Fibroblast of skin of right biceps (primary cell): ENCODE measurements around the gene PDIA5.

ENCODE experiments used
- DNase-seq: peaks from one replicate; pipeline ENCODE4 v3.0.0-alpha.2; 2013

The PDIA5 gene

DNA sequence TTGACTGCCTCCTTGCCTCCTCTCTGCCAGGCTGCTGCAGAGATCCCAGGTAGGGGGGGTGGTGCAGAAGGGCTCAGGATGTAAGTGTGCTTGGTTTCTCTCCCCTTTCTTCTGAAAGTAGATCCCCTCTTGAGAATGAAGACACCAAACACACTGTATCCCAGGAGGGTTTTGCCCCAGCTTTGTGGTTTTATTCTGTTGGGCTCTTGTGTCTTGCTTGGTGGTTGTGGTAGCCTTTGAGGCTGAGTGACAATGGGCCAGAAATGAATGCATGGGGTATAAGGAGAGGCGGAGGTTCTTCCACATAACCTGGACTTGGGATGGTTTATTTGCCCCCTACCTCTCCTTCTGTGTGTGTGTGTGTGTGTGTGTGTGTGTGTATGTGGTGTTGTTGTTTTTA lies 5.7 kb downstream of the PDIA5 start:
- no peak for DNase-seq

DNA sequence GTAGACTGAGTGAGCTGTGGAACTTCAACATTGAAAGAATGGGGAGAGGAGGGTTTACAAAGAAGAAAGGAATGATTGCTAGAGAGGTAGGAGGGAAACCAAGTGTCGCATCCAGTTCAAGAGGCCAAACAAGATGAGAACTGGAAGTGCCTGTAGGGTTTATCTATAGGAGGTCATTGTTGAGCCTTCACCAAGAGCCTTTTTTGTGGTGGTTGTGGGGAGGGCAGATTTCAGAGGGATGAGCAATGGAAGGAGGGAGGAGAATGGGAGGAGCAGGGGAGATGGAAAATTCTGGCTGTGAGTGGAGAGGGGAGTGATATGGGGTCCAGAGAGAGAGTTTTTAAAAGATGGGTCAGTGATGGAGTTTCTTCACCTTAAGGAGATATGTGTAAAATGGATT lies 8.5 kb downstream of the PDIA5 start:
- DNase-seq: peak; percentile 51

DNA sequence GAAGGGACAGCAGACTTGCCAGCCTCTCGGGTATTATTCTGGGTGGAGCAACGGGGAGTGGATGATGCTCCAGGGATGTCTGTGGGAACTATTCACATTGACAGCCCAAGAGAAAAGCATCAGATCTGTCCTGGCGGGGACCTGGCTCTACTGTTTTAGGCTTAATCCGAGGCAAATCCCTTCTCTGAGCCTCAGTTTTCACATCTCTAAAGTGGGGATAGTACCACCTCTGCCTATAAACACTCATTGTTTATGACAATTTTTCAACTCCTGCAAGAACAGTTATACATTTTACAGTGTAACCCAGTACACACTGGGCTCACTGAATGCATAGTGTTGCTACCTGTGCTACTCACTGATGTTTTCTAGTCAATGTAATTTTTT lies 9.3 kb downstream of the PDIA5 start:
- DNase-seq: no peak

DNA sequence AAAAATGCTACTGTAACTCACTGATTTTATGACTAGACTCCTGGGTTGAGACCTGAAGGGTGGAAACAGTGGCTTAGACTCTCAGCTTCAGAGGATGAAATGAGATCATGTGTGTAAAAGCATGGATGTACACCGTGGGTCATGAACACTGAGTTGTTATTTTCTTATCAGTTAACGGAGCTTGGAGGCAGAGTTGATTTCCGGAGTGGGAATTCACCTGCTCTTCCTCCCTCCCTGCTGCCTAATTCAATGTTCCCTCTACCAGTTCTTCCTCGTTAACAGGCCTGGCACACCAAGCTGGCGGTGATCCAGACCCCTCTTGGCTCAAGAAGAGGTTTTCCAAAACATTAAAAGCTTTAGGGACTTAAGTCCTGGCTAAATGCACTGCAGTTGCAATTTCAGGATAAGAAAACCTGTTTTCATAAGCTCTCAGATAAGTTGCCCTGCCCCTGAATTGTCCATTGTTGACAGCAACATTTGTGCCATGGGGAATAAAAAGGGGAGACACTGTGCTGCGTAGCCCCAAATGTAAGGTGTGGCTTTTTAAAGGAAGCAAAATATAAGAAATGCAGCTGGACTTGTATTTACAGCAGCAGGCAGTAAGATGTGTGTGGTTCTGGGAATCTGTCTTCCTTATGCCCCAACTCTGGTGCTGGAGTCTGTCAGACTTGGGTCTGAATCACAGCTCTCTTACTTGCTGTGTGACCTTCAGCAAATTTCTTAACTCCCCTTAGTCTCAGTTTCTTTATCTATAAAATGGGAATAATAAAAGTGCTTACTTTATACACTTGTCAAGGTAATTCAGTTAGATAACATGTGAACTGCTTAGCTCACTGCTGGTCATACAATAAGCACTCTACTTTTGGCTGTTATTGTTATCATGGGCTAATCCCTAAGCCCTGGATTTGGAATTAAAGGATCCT lies 9.9 kb downstream of the PDIA5 start:
- DNase-seq: no peak

DNA sequence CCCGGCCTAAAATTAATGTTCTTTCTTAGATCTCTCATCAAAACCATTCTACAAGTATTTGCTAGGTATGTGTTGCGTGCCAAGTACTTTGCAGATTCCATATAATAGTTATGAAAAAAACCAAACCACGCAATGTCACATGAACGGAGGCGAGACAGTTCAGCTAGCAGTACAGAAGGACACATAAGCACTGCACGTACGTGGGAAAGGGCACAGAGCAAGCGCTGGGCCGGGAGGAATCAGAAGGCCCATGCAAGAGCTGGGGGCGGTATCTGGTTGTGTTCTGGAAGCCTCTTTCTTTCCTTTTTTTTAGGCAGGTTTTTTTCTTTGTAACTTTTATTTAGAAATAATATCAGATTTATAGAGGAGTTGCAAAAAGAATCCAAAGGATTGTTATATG lies 11.3 kb downstream of the PDIA5 start:
- no peak for DNase-seq

DNA sequence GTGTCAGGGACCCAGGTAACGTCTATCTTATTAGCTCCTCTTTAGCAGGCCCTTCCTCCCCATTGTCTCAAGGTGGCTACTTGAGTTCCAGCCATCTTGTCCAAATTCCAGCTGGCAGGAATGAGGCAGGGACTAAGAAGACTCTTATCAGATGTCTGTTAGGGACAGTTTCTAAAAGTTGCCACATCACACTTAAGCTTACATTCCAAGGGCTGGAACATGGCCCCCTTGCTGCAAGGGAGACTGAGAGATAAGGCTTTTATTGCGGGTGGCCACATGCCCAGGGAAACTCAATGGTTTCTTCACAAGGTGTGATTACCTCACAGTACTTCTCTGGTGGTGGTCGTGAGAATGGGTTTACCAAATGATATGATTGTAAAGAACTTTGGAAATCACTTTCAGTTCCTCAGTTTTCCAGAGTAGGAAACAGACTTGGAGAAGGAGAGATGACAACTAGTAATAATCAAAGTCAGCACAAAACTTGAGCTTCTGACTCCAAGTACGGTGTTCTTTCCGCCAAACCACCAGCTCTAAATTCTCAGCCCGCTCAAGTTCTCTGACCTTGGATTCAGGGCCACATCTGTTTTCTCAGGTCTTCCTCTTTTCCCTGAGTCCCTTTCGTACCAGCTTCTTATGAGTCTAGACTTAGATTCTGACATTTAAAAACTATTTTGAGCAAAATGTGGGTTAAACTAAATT lies 14.2 kb downstream of the PDIA5 start:
- no peak for DNase-seq

DNA sequence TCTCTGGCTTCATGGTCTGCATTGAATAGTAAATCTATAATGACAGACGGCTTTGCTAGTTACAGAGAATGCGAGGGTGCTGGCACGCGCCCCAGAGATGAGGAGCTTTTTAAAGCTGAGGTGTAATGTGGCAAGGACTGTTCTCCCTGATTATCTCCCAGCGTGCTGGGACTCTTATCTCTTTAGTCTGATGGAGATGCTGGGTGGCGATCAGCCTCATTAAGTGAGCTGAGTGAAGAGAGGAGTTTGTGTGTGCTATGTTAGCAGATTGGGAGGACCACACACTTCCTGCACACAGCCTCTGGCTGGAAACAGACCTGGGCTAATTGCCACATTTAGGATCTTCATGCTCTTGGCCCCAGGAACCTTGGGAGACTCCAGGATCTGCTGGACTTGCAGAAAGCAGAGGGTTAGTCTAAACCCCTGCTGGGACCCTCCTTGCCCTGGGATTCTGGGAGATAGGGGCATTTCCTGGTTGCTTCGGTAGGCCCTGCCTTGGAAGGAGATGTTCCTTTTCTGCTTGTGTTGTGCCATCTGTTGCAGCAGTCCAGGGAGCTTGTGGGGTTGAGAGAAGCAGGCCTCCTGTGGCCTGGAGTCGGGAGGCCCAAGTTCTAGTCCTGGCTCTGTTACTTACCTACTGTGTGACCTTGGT lies 15.0 kb downstream of the PDIA5 start:
- peak; percentile 38 for DNase-seq

DNA sequence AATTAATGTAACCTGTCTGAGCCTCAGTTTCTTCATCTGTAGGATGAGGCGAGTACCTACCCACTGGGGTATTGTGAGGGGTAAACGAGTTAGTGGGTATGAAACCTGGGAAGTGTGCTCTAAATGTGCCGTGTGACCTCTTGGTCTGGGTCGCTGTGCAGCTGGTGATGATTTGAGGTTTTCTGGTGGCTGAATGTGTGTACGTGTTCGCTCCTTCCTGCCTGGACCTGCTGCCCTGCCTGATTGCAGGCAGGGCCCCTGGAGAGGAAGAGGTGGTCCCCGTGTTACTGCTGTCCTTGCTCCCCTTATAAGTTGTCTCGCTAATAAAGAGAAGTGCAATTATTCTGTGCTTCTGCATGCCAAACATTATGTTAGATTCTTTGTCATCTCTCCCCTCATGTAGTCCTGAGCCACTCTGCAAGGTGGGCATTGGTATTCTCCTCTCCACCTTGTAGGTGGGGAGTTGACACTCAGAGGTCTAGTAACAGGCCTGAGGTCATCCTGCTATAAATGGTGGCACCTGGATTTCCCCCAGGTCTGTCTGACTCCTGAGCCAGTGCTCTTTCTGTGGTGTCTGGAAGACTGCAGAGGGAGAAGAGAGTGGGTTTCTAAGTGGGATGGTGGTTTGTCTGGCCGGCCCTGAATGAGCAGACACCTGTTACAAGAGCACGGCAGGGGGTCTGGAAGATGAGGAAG lies 15.7 kb downstream of the PDIA5 start:
- no peak for DNase-seq

DNA sequence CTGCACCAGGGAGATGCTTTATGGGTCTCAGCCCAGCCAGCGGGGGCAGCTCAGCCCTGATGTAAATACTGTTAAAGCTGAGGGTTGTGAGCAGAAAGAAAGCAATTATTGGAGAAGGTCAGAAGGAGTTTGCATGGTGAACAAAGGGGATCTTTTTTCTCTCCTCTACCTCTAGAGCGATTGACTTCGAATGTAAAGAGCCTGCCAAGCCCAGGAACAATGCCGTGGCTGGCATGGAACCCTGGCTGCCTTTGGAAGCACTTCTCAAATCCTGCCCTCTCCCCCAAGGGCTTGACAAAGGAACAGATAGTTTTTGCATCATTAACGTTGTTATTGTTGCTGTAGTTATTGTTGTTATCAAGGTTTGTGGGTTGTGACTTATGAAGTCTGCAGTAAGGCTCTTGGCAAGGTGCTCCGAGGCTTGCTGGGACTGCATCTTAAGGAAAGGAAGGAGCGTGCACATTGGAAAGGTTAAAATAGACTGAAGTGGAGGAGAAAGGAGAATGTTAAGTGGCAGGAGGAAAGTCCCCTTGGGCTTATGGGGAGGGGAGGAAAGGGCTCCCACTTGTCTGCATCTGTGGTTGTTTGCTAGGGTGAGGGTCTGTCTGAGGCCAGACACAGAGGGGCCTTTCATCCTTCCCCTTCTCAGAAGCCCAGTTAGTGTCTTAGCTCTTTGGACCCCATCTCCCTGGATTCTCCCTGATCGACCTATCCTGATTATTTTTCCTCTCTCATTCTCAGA lies 16.7 kb downstream of the PDIA5 start:
- DNase-seq: no peak

DNA sequence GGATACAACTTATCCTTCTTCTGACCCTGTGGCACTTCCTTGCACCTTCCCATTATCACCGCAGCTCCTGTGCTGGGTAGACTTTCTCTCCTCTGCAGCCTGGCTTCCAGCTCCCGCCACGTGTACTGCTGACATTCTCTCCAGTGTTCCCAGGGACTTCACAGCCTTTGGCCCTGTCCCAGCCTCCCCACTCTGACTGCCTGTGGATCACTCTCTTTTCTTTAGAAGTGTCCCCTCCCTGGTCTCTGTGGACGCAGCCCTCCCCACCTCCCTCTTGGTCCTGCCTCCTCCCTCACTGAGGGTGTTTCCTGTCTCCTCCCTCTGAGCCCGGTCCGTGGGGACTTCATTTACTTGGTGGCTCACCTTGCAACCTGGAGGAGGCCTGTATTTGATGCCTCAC lies 17.4 kb downstream of the PDIA5 start:
- DNase-seq: no peak

DNA sequence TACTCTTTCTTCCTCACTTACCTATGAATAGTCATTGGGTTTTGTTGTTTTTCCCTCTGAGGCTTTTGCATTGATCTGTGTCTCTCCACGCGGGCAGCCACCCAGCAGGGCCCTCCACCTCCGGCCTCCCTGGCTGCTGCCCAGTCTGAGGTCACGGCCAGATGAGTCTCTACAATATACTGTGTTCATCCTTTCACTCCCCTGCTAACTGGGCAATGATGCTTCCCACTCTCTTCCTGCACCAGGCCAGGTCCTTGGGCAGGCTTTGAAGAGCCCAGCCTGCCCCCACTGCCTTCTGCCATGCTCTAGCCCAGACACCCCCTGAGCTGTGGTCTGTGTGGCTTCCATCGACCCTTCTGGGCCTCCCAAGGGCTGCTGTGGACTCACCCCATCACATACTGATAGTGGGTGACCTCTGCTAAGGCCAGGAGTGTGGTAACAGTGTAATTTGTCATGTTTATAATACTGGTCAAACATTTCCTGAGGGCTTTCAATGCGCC lies 18.0 kb downstream of the PDIA5 start:
- DNase-seq: no peak

DNA sequence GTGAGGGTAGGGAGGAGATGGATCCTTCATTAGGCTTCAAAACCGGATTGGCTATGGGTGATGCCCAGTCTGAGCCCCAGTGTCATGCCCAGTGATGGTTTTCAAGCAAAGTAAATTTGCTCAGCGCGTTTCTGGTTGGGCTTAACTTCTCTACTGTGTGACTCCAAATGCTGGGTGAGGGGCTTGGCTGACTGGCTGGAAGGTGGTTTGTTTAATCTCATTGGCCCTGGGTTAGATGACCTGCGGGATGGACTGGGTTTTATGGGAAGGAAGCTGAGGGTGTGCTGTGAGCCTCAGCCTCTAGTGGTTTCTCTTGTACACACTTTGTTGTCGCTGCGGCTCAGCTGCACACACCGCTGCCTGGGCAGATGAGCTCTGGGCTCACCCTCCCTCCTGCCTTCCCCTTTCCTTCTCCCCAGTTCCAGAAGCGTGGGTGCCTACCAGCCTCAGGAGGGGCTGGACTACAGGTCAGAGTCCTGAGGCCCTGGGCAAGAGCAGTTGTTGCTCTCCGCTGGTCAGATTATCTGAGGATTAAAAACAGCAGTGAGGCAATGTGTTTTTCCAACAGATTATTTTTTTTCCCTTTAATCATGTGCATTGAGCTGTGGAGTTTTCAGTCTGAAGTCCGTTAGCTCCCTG lies 18.6 kb downstream of the PDIA5 start:
- DNase-seq: no peak

DNA sequence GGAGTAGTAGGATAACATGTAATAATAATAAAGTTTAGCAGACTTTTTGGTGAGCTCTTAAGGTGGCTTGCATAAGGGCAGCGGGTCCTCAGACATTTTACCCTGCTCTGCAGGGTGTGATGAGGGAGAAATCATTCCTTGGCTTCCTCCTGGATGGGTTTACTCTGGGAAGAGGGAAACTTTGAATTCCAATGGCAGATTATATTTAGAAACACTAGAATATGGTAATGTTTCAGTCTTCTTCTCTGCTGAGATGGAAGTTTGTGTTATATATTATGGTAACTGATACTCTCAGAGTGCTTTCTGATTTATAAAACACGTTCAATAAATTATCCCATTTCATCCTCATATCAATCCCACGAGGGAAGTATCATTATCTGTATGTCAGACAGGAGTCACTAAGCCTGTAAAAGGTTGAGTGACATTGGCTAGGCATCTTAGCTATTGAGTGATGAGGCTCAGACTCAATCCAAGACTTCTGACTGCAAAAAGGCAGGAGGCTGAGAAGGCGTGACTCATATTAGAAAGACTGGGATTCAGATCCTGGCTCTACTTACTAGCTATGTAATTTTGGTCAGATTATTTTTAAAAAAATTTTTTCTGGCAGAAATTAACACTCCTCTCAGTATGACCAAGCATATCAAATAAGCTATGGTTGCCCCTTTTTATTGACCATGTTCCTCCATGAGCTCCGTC lies 19.3 kb downstream of the PDIA5 start:
- peak; percentile 44 for DNase-seq

DNA sequence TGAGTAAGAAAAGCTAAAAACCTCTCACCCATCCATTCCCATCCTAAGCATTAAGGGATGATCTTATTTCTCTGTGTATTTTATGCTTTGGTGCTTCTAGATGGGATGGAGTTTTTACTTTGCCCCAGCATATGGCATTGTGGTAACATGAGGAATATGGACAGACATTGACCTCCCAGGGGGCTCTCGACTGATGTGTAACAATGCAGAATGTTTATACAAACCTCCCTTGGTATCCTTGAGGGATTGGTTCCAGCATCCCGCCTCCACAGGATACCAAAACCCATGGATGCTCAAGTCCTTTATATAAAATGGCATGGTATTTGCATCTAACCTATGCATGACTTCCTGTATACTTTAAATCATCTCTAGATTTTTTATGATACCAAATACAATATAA lies 21.6 kb downstream of the PDIA5 start:
- no peak for DNase-seq

DNA sequence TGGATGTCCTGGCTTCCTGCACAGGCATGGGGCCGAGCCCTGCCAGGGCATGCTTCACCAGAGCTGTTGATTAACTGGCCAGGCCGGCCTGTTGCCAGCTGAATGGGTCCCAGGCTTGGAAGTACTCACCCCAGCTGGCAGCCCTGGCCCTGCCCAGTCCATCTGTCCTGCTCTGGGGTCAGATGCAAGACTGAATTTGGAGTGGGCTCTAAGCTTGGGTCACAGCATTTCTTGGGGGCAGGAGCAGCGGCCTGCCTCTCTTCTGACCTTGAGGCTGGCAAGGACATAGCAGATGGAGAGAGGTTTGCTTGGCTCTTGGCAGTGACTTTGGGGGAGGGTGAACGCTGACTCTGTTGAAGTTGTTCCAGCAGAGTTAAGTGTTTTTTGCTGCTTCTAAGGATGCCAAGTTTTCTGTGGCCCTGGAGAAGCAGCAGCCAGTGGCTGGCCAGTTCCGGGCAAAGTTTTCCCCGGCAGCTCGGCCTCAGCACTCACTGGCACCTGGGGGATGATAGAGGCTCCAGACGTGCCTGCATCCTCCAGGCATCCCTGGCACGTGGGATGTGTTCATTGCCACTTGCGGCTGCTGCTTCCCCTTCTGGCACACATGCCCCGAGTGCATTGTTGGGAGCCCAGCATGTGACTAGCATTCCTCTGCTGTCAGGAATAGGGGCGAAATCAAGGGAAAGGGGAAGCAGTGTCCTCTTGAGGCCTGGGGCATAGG lies 22.9 kb downstream of the PDIA5 start:
- DNase-seq: no peak

DNA sequence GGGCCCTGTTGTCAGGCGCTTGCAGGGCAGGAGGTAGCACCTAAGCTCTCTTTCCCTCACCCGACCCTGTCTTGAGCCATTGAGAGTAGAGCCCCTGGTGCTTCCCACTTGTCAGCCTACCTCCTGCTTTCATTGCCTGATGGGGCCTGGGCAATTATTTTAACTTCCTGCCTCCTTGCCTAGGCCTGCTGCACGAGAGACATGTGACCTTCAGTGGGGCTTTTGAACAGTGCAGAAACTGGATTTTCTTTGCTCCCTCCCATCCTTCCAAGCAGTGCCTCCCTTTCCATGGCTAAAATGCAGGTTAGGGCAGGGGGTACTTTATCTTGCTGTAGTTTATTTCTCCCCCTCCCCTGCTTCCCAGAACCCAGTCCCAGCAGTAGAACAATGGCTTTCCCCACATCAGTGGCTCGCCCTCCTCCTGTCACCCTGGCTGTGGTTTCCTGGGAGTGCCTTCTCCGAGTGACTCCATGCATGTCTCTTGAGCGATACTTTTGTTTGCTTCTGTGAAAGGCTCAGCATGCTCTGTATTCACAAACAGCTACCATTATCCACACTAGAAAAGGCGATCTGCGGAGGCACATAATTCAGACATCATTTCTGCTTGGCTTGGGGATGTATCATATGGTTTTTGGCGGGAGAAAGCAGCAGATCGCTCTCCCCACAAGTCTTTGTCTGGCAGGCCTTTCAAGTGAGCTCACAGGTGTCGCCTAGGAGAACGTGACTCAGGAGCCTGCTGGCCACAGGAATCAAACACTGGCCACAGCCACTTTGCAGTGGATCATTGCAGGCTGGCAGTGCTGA lies 24.1 kb downstream of the PDIA5 start:
- DNase-seq: no peak

DNA sequence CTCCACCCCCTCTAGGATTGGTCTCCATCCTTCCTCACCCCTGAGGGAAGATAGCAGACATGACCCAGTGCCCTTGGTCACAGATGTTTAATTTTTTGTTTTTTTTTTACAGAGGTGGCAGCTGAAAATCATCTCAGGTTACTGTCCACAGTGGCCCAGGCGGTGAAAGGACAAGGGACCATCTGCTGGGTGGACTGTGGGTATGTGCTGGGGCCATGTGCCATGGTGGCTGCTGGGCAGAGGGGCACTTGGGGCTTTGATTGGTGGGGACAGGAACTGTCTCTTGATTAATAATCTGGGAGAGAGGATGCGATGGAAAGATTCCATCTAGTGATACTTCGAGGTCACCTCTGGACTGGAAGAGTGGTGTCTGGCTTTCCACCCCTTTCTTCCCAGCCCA lies 25.4 kb downstream of the PDIA5 start:
- DNase-seq: no peak

DNA sequence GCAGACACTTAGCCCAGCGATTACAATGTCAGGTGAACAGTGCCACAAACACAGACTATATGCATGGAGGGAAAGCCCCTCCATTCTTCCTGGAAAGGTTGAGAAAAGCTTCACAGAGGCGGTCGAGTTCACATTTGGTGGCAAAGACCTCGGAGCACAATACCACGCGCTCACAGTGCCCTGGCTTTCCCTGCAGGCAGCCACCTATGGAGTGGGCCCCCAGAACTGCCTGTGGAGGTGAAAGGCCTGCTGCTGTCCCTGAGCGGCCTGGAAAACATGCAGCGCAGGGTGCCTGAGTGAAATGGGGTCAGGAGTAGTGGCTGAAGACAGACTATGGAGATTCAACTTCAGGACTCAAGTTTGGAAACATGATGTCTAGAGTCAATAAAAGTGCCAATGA lies 26.9 kb downstream of the PDIA5 start:
- DNase-seq: no peak

DNA sequence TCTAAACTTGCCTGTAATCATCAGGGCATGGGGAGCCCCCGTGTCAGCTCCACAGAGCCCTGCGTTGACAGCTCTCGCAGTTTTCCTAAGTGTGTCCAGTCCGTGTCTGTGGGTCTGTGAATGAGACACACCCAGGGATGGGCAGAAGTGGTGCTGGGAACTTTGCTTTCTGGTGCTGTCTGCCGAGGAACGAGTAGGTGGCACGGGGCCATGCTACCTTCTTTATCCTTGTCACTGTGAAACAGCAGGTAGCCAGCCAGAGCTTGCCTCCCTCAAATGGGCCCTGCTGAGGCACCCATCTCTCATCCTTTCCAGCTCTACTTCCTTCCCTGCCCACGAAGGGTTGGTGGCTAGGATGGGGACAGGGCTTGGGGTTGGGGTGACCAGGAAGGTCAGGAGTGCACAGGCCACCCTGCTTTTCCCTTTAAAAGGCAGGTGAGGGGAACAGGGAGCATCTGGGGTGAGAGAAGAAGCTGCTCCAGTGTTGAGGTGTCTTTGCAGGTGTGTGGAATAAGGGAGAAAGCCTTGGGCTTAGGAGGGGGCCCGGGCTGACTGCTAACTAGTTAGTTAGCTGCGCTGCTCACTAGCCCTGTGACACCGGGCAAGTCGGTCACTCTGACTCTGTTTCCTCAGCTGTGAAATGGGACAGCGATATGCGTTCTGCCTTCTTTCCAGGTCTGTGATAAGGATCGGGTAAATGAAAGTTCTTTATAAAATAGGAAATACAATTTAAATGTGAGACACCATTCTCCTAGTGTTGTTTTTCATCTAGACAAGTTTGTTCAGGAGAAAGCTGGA lies 27.9 kb downstream of the PDIA5 start:
- DNase-seq: no peak
